ENCODE data around the gene MEMO1.

DNA sequence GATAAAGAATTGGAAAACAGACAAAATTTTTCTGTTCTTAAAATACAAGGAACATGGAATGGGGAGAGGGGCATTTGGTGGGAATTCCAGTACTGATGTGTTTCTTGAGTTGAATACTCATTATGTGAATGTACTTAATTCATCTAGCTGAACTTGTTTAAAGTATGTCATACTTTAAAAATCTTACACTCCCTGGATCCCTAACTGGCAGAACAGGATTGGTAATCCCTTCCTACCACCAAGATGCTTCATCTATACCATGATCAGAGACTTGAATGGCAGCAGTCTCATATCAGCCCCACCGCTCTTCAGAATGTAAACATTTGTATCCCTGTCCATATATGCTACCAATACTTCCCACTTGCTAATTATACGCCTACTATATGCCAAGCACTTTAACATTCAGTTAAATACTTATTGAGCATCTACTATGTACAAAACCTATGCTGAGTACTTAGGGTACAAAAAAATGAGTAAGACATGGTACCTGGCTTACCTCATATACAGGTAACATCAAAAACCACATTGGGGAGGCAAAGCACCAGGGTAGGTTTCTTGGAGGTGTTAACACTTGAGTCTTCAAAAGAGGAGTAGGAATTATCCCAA lies 5.3 kb downstream of the MEMO1 start:
- TF ChIP-seq, protein P1, sequence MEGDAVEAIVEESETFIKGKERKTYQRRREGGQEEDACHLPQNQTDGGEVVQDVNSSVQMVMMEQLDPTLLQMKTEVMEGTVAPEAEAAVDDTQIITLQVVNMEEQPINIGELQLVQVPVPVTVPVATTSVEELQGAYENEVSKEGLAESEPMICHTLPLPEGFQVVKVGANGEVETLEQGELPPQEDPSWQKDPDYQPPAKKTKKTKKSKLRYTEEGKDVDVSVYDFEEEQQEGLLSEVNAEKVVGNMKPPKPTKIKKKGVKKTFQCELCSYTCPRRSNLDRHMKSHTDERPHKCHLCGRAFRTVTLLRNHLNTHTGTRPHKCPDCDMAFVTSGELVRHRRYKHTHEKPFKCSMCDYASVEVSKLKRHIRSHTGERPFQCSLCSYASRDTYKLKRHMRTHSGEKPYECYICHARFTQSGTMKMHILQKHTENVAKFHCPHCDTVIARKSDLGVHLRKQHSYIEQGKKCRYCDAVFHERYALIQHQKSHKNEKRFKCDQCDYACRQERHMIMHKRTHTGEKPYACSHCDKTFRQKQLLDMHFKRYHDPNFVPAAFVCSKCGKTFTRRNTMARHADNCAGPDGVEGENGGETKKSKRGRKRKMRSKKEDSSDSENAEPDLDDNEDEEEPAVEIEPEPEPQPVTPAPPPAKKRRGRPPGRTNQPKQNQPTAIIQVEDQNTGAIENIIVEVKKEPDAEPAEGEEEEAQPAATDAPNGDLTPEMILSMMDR (IDR thresholded peaks at IDR 0.05 in 2 of 3, conservative IDR thresholded peaks at IDR 0.05 in 1 of 3; ENCODE audit: borderline replicate concordance in 1 of 3, insufficient read depth in 1 of 3, low read depth in 2 of 3, low read length in 2 of 3), result no peak
- TF ChIP-seq SP1 (IDR thresholded peaks at IDR 0.05; ENCODE audit: low read depth), result no peak
- TF ChIP-seq POLR2A (IDR thresholded peaks at IDR 0.05; ENCODE audit: borderline replicate concordance, extremely low read depth, insufficient read depth, insufficient read length), result no peak

Measured in HCT116 (cell line).